Osteoblast (primary cell): ENCODE data around the gene LEF1. TPM values are rescaled to one million over a fixed set of nuclear protein-coding genes. Genes with fewer than 3 reads are reported as not detected.
"Not testable (repeated sequence)": the region's sequence is repeated elsewhere in the genome, so short reads cannot be mapped to it uniquely, and the experiment has no call there.

Experiments
- DNase-seq: peaks from one replicate; pipeline ENCODE4 v3.0.0; 2011; ENCODE audit warnings: low spot score, mixed read lengths; ENCODE audit not compliant: insufficient read length; ENCODE audit errors: missing footprints
- H2AFZ ChIP-seq: 2 replicates; pipeline ENCODE4 v1.6.0; 2011; ENCODE audit warnings: mild to moderate bottlenecking, low read length
- H3K27ac ChIP-seq: 2 replicates; pipeline ENCODE4 v1.5.1; 2011; ENCODE audit warnings: mild to moderate bottlenecking, low read depth, low read length, moderate library complexity
- H3K27me3 ChIP-seq: 2 replicates; pipeline ENCODE4 v1.6.0; 2012; ENCODE audit warnings: mild to moderate bottlenecking, control low read depth, inconsistent platforms, low read length, moderate library complexity; ENCODE audit not compliant: insufficient read depth
- H3K36me3 ChIP-seq: 2 replicates; pipeline ENCODE4 v1.5.1; 2011; ENCODE audit warnings: mild to moderate bottlenecking, low read length, control low read depth, moderate library complexity; ENCODE audit not compliant: insufficient read depth
- H3K4me1 ChIP-seq: 2 replicates; pipeline ENCODE4 v1.5.1; 2011; ENCODE audit warnings: mild to moderate bottlenecking, low read length, control low read depth, moderate library complexity; ENCODE audit not compliant: insufficient read depth
- H3K4me2 ChIP-seq: 2 replicates; pipeline ENCODE4 v1.6.0; 2011; ENCODE audit warnings: mild to moderate bottlenecking, low read length; ENCODE audit not compliant: insufficient read depth
- H3K4me3 ChIP-seq: fragments of 200-600 bp; sonication (generic); 3 replicates; pipeline ENCODE4 v1.5.1; 2012; ENCODE audit warnings: mild to moderate bottlenecking, low read length, inconsistent platforms; ENCODE audit not compliant: insufficient read depth
- H3K79me2 ChIP-seq: 2 replicates; pipeline ENCODE4 v1.6.0; 2012; ENCODE audit warnings: mild to moderate bottlenecking, low read length, control low read depth, inconsistent platforms; ENCODE audit not compliant: insufficient read depth
- H3K9me3 ChIP-seq: 2 replicates; pipeline ENCODE4 v1.5.1; 2011; ENCODE audit warnings: low read depth, low read length, control low read depth
- H4K20me1 ChIP-seq: 2 replicates; pipeline ENCODE4 v1.6.0; 2012; ENCODE audit warnings: mild to moderate bottlenecking, low read length, control low read depth; ENCODE audit not compliant: insufficient read depth
- total RNA-seq: library from RNA; depleted of rRNA; stranded (reverse); fragments of >200 nt; gene quantifications from 2 replicates; pipeline ENCODE4 v1.2.3, GENCODE V29; 2012
- TF ChIP-seq, protein P1 (sequence below): IDR thresholded peaks from 2 replicates; pipeline ENCODE4 v1.5.1; 2011; ENCODE audit warnings: mild to moderate bottlenecking, low read depth, low read length, moderate library complexity; ENCODE audit errors: extremely low read depth

The LEF1 gene
- total RNA-seq, 1 donor, result 5.8 TPM

DNA sequence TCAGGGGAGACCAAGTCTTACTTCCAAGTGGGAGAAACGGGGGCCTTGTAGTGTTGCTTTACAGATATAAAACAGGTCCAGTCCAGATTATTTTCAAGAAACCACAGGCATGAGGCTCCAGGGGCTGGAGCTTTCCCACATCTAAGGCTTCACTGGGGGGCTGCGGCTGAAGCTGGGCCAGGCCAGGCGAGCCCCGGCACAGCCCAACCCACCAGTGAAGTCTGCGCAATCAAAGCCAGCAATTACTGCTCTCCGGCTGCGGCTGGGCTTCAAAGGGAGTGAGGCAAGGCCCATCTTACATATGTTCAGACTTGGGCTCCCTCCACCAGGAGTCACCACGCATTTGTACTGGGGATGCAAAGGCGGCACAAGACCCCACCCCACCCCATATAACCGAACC lies 117.4 kb downstream of the LEF1 start:
- Histone ChIP-seq H3K9me3 (no peaks in the 10 kb centered on the region), H3K4me2 (no peak overlapping the region), H3K27me3 (no peaks in the 10 kb centered on the region), H3K27ac (no peak overlapping the region), H3K36me3 (no peaks in the 10 kb centered on the region), H3K4me3 (no peak overlapping the region), H3K79me2 (no peaks in the 10 kb centered on the region), H4K20me1 (no peaks in the 10 kb centered on the region), H3K4me1 (no peaks in the 10 kb centered on the region), H2AFZ (no peak overlapping the region)
- DNase-seq, result no peak
- TF ChIP-seq, protein P1, sequence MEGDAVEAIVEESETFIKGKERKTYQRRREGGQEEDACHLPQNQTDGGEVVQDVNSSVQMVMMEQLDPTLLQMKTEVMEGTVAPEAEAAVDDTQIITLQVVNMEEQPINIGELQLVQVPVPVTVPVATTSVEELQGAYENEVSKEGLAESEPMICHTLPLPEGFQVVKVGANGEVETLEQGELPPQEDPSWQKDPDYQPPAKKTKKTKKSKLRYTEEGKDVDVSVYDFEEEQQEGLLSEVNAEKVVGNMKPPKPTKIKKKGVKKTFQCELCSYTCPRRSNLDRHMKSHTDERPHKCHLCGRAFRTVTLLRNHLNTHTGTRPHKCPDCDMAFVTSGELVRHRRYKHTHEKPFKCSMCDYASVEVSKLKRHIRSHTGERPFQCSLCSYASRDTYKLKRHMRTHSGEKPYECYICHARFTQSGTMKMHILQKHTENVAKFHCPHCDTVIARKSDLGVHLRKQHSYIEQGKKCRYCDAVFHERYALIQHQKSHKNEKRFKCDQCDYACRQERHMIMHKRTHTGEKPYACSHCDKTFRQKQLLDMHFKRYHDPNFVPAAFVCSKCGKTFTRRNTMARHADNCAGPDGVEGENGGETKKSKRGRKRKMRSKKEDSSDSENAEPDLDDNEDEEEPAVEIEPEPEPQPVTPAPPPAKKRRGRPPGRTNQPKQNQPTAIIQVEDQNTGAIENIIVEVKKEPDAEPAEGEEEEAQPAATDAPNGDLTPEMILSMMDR, result no peak

DNA sequence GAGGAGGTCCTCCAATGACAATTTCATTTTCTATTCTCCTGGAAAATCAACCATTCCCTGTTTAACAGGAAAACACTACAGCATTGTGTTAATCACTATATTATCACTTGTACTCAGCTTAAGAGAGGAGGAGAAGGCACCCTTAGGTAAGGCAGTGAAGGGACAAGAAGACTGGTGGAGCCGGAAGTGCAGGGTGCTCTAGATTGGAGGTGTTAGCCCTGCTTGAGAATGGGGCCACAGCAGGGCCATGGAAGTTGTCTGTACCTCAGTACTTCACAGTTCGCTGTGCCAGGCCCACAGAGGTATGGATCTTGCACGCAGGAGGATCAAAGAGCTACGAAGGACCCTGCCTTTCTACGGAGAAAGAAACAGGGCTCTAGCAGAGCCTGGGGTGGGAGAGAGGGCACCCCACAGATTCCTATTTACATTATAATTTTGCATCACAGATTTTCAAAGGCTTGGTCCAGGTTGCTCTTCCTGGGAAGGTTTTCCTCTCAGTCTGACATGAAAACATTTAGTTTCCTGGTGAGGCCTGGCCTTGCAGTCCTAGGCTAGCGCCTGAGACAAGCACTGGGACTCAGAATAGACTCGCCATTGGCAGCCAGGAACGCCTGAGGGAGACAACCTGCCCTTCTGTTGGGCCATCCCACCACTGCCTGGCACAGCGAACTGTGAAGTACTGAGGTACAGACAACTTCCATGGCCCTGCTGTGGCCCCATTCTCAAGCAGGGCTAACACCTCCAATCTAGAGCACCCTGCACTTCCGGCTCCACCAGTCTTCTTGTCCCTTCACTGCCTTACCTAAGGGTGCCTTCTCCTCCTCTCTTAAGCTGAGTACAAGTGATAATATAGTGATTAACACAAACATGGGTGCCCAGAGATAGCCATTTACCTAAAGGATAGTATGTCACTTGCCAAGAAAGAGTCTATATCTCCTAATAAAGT lies 118.3 kb downstream of the LEF1 start:
- H3K4me3 ChIP-seq, H3K27me3 ChIP-seq, H3K9me3 ChIP-seq, H4K20me1 ChIP-seq, H3K4me1 ChIP-seq, H3K27ac ChIP-seq, H2AFZ ChIP-seq, DNase-seq, H3K79me2 ChIP-seq, H3K4me2 ChIP-seq, H3K36me3 ChIP-seq: not testable (repeated sequence)

DNA sequence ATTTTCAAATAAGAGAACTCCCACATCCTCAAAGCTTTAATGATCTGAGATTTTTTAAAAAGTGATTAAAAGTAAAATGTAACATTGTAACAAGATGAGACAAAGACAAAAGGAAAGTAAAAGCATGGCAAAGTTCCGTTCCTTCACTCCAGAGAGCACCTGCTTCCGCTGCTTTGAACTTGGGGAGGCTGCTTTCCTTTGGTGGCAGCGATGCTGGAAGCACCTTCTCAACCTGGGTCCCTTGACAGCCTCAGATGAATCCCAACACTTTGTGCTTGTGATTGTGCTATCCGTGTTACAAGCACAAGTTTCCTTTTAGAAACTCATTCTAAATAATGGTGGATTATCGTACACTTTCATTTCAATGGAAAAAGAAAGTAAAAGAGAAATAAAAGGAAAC lies 119.3 kb downstream of the LEF1 start:
- DNase-seq, result no peak
- H3K4me2 ChIP-seq, result no peak overlapping the region

DNA sequence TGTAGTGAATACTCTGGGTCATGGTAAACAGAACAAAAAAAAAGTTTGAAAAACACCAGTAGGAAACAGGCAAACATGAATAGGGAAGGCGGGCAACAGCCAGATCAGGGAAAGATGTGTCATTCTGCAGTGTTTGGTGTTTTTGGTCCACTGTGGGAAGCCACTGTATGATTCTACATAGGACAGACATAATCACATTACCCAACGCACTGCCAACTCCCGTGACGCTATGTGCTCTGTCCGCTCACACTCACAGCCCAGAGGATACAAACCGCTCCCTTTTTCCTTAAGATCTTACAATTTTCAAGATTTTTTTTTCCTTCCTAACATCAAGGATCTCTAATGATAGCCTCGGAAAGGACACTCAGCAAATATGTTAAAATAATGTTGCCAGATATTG lies 119.7 kb downstream of the LEF1 start:
- Histone ChIP-seq H3K4me1 (peaks cover 7% of the 10 kb centered on the region), H3K36me3 (no peaks in the 10 kb centered on the region), H3K9me3 (no peaks in the 10 kb centered on the region), H3K79me2 (no peaks in the 10 kb centered on the region), H2AFZ (no peak overlapping the region), H3K27ac (no peak overlapping the region), H3K4me2 (no peak overlapping the region), H3K27me3 (no peaks in the 10 kb centered on the region), H4K20me1 (no peaks in the 10 kb centered on the region), H3K4me3 (no peak overlapping the region)
- TF ChIP-seq, protein P1, result no peak
- no peak for DNase-seq

More for the DNA sequence above, 119.3 kb downstream of the LEF1 start:
- Histone ChIP-seq H3K4me3 (no peak overlapping the region), H2AFZ (no peak overlapping the region), H4K20me1 (no peaks in the 10 kb centered on the region), H3K79me2 (no peaks in the 10 kb centered on the region), H3K27ac (no peak overlapping the region), H3K4me1 (peaks cover 7% of the 10 kb centered on the region), H3K27me3 (no peaks in the 10 kb centered on the region), H3K36me3 (no peaks in the 10 kb centered on the region), H3K9me3 (no peaks in the 10 kb centered on the region)
- TF ChIP-seq, protein P1, result no peak
